Measurements from ENCODE around the gene FOXE1.

Gene FOXE1

GRCh38 chr9:97847474-97848214 is 5.4 kb upstream of the FOXE1 start:
- no peak for TF ChIP-seq EZH2 (optimal IDR thresholded peaks at IDR 0.05; ENCODE audit: low read depth, low read length)
- DNase-seq, result no peak
- Histone ChIP-seq H3F3A (ENCODE audit: insufficient read depth, low read length) (no peaks in the 10 kb centered on the region), H3K79me2 (ENCODE audit: low read length) (no peaks in the 10 kb centered on the region), H3K27me3 (replicated peaks; ENCODE audit: insufficient read depth, low read length) (peaks cover 40% of the 10 kb centered on the region), H3K9me2 (replicated peaks; ENCODE audit: insufficient read depth, low read length) (no peaks in the 10 kb centered on the region), H3K4me1 (ENCODE audit: low read length) (no peaks in the 10 kb centered on the region), H3K4me2 (ENCODE audit: low read depth, low read length) (no peak overlapping the region), H3K27ac (ENCODE audit: low read length) (no peak overlapping the region), H3K9me3 (replicated peaks; ENCODE audit: insufficient read depth, low read length) (no peaks in the 10 kb centered on the region), H2AFZ (ENCODE audit: low read length) (no peak overlapping the region), H3K4me3 (ENCODE audit: low read length) (no peak overlapping the region), H4K20me1 (ENCODE audit: insufficient read depth, low read length) (no peaks in the 10 kb centered on the region), H3K36me3 (replicated peaks; ENCODE audit: insufficient read depth, low read length) (no peaks in the 10 kb centered on the region), H3K9ac (ENCODE audit: low read length) (no peak overlapping the region)

- Histone ChIP-seq H3K9ac (ENCODE audit: low read length) (no peak overlapping the region), H3K9me3 (replicated peaks; ENCODE audit: insufficient read depth, low read length) (no peaks in the 10 kb centered on the region), H3K9me2 (replicated peaks; ENCODE audit: insufficient read depth, low read length) (no peaks in the 10 kb centered on the region), H3K79me2 (ENCODE audit: low read length) (no peaks in the 10 kb centered on the region), H3K27ac (ENCODE audit: low read length) (no peak overlapping the region), H3F3A (ENCODE audit: insufficient read depth, low read length) (no peaks in the 10 kb centered on the region), H2AFZ (ENCODE audit: low read length) (no peak overlapping the region), H3K4me3 (ENCODE audit: low read length) (peak overlapping the region; percentile 34; the same call in 1 of the 2 replicates), H3K4me2 (ENCODE audit: low read depth, low read length) (peak overlapping the region; percentile 59; the same call in 1 of the 2 replicates), H3K27me3 (replicated peaks; ENCODE audit: insufficient read depth, low read length) (peaks cover 44% of the 10 kb centered on the region), H3K4me1 (ENCODE audit: low read length) (no peaks in the 10 kb centered on the region), H3K36me3 (replicated peaks; ENCODE audit: insufficient read depth, low read length) (no peaks in the 10 kb centered on the region), H4K20me1 (ENCODE audit: insufficient read depth, low read length) (no peaks in the 10 kb centered on the region)
- no peak for DNase-seq
- no peak for TF ChIP-seq EZH2 (optimal IDR thresholded peaks at IDR 0.05; ENCODE audit: low read depth, low read length)
- TF ChIP-seq EZH2phosphoT487 (IDR thresholded peaks at IDR 0.05; ENCODE audit: low read length), result no peak
- TF ChIP-seq CTCF (IDR thresholded peaks at IDR 0.05; ENCODE audit: low read length), result no peak
These were observed 4.9 kb upstream of the FOXE1 start for GRCh38 chr9:97848215-97848479.

- Histone ChIP-seq H2AFZ (ENCODE audit: low read length) (no peak overlapping the region), H3K4me2 (ENCODE audit: low read depth, low read length) (peak overlapping the region; percentile 59; the same call in 1 of the 2 replicates), H3K9ac (ENCODE audit: low read length) (no peak overlapping the region), H3K4me3 (ENCODE audit: low read length) (peak overlapping the region; percentile 34), H4K20me1 (ENCODE audit: insufficient read depth, low read length) (no peaks in the 10 kb centered on the region), H3K9me2 (replicated peaks; ENCODE audit: insufficient read depth, low read length) (no peaks in the 10 kb centered on the region), H3K27ac (ENCODE audit: low read length) (no peak overlapping the region), H3F3A (ENCODE audit: insufficient read depth, low read length) (no peaks in the 10 kb centered on the region), H3K4me1 (ENCODE audit: low read length) (no peaks in the 10 kb centered on the region), H3K36me3 (replicated peaks; ENCODE audit: insufficient read depth, low read length) (no peaks in the 10 kb centered on the region), H3K27me3 (replicated peaks; ENCODE audit: insufficient read depth, low read length) (peaks cover 44% of the 10 kb centered on the region), H3K79me2 (ENCODE audit: low read length) (no peaks in the 10 kb centered on the region), H3K9me3 (replicated peaks; ENCODE audit: insufficient read depth, low read length) (no peaks in the 10 kb centered on the region)
- TF ChIP-seq EZH2phosphoT487 (IDR thresholded peaks at IDR 0.05; ENCODE audit: low read length), result no peak
- TF ChIP-seq EZH2 (optimal IDR thresholded peaks at IDR 0.05; ENCODE audit: low read depth, low read length), result no peak
- no peak for DNase-seq
These were observed 4.4 kb upstream of the FOXE1 start for GRCh38 chr9:97848480-97849237.

GRCh38 chr9:97849980-97850379 is 3.0 kb upstream of the FOXE1 start:
- no peak overlapping the region for H2AFZ ChIP-seq (ENCODE audit: low read length)
- no peak for TF ChIP-seq CTCF (IDR thresholded peaks at IDR 0.05; ENCODE audit: low read length)
- TF ChIP-seq EZH2phosphoT487 (IDR thresholded peaks at IDR 0.05; ENCODE audit: low read length), result no peak
- no peak for TF ChIP-seq EZH2 (optimal IDR thresholded peaks at IDR 0.05; ENCODE audit: low read depth, low read length)
- H3K4me1 ChIP-seq (ENCODE audit: low read length), result no peaks in the 10 kb centered on the region
- H4K20me1 ChIP-seq (ENCODE audit: insufficient read depth, low read length), result no peaks in the 10 kb centered on the region
- no peaks in the 10 kb centered on the region for H3F3A ChIP-seq (ENCODE audit: insufficient read depth, low read length)
- no peaks in the 10 kb centered on the region for H3K9me2 ChIP-seq (replicated peaks; ENCODE audit: insufficient read depth, low read length)
- no peak overlapping the region for H3K4me2 ChIP-seq (ENCODE audit: low read depth, low read length)
- no peaks in the 10 kb centered on the region for H3K36me3 ChIP-seq (replicated peaks; ENCODE audit: insufficient read depth, low read length)
- H3K27me3 ChIP-seq (replicated peaks; ENCODE audit: insufficient read depth, low read length), result peaks cover 44% of the 10 kb centered on the region
- H3K79me2 ChIP-seq (ENCODE audit: low read length), result no peaks in the 10 kb centered on the region
- H3K9ac ChIP-seq (ENCODE audit: low read length), result no peak overlapping the region
- no peak overlapping the region for H3K4me3 ChIP-seq (ENCODE audit: low read length)
- no peaks in the 10 kb centered on the region for H3K9me3 ChIP-seq (replicated peaks; ENCODE audit: insufficient read depth, low read length)
- no peak for DNase-seq
- H3K27ac ChIP-seq (ENCODE audit: low read length), result no peak overlapping the region

Measured in MM.1S (cell line).